B cell (primary cell): Measurements from ENCODE around the gene CMTM7. TPM values are rescaled to one million over a fixed set of nuclear protein-coding genes. Genes with fewer than 3 reads are reported as not detected.

Experiments
- ATAC-seq: fragments of 200-7000 bp; cut with Tn5 transposase; one replicate; pipeline ENCODE4 v1.10.0; 2021; ENCODE audit warnings: low read depth, mild to moderate bottlenecking, moderate number of reproducible peaks, moderate library complexity
- CTCF ChIA-PET: fragments of 350-600 bp; sonication (Branson Sonifier 250); formaldehyde crosslinking; loops from one replicate; lab custom pipeline; 2021; ENCODE audit warnings: antibody characterized with exemption, inconsistent platforms; lab: Charles Lee
- POLR2A ChIA-PET: fragments of 350-600 bp; sonication (Branson Sonifier 250); formaldehyde crosslinking; loops from one replicate; lab custom pipeline; 2021; ENCODE audit warnings: antibody characterized with exemption; lab: Charles Lee
- DNase-seq: peaks from one replicate; pipeline ENCODE4 v3.0.0; 2013
- H2AFZ ChIP-seq: 2 replicates; pipeline ENCODE4 v1.6.1; 2012; ENCODE audit warnings: mild to moderate bottlenecking, low read depth, low read length; ENCODE audit not compliant: insufficient read depth, poor library complexity, severe bottlenecking
- H3K27ac ChIP-seq, 2 donors: 1 replicate in 1 of 2; 2 replicates in 1 of 2; pipeline ENCODE4 v1.5.1; 2012 to 2013; ENCODE audit warnings: low read length in 2 of 2, mild to moderate bottlenecking in 2 of 2, moderate library complexity in 1 of 2
- H3K27me3 ChIP-seq, 4 experiments: fragments of 200-600 bp in 1 of 4; sonication (generic) in 1 of 4; replicated peaks in 1 of 4; 1 replicate in 2 of 4; 2 replicates in 2 of 4; pipeline versions ENCODE4 v1.6.1 to v1.7.0; 2013 to 2016; ENCODE audit warnings: low read length in 3 of 4, mild to moderate bottlenecking in 2 of 4, mixed read lengths in 1 of 4, moderate library complexity in 1 of 4; ENCODE audit not compliant: insufficient read depth in 4 of 4, control insufficient read depth in 3 of 4; ENCODE audit errors: control extremely low read depth in 1 of 4
- H3K36me3 ChIP-seq, 2 experiments: replicated peaks in 1 of 2; 1 replicate in 1 of 2; 2 replicates in 1 of 2; pipeline versions ENCODE4 v1.6.1 to v1.7.1; 2013; ENCODE audit warnings: low read length in 1 of 2; ENCODE audit not compliant: insufficient read depth in 2 of 2, control insufficient read depth in 1 of 2; ENCODE audit errors: control extremely low read depth in 1 of 2, extremely low read depth in 1 of 2
- H3K4me1 ChIP-seq, 2 donors: fragments of 200-600 bp in 1 of 2; sonication (generic) in 1 of 2; 1 replicate in 1 of 2; 2 replicates in 1 of 2; pipeline versions ENCODE4 v1.5.1 to v1.6.1; 2013 to 2017; ENCODE audit warnings: low read length in 2 of 2; ENCODE audit not compliant: control insufficient read depth in 2 of 2, insufficient read depth in 2 of 2
- H3K4me2 ChIP-seq: replicated peaks from 2 replicates; pipeline ENCODE3; 2012; ENCODE audit warnings: mild to moderate bottlenecking, low read depth, low read length; ENCODE audit not compliant: poor library complexity, severe bottlenecking
- H3K4me3 ChIP-seq, 5 experiments: fragments of 200-600 bp in 1 of 5; sonication (generic) in 1 of 5; 1 replicate in 3 of 5; 2 replicates in 2 of 5; pipeline versions ENCODE4 v1.5.1 to v1.7.0; 2011 to 2016; ENCODE audit warnings: low read length in 4 of 5, mild to moderate bottlenecking in 4 of 5, low read depth in 2 of 5, control low read depth in 1 of 5, moderate library complexity in 1 of 5; ENCODE audit not compliant: insufficient read depth in 1 of 5; ENCODE audit errors: control extremely low read depth in 1 of 5, extremely low read depth in 1 of 5
- H3K79me2 ChIP-seq: fragments of 200-600 bp; sonication (generic); one replicate; pipeline ENCODE4 v1.6.0; 2016; ENCODE audit warnings: low read length; ENCODE audit not compliant: control insufficient read depth, insufficient read depth
- H3K9ac ChIP-seq: fragments of 200-600 bp; sonication (generic); 2 replicates; pipeline ENCODE4 v1.6.1; 2017; ENCODE audit warnings: mild to moderate bottlenecking, low read length, moderate library complexity
- H3K9me3 ChIP-seq, 3 donors: one replicate each; pipeline versions ENCODE4 v1.6.1 to v1.7.1; 2013; ENCODE audit warnings: low read length in 2 of 3; ENCODE audit not compliant: control insufficient read depth in 2 of 3, insufficient read depth in 1 of 3; ENCODE audit errors: control extremely low read depth in 1 of 3
- H4K20me1 ChIP-seq: 2 replicates; pipeline ENCODE4 v1.6.0; 2012; ENCODE audit warnings: mild to moderate bottlenecking, low read length; ENCODE audit not compliant: insufficient read depth, control insufficient read depth, poor library complexity, severe bottlenecking
- H3K27ac Mint-ChIP-seq: one replicate; pipeline ENCODE4 v1.8.0; 2021; ENCODE audit warnings: mixed read lengths
- H3K27me3 Mint-ChIP-seq: one replicate; pipeline ENCODE4 v1.8.0; 2021; ENCODE audit warnings: mixed read lengths
- H3K4me1 Mint-ChIP-seq: one replicate; pipeline ENCODE4 v1.8.0; 2021; ENCODE audit warnings: mixed read lengths
- H3K4me3 Mint-ChIP-seq: one replicate; pipeline ENCODE4 v1.8.0; 2021; ENCODE audit warnings: mixed read lengths
- H3K9me3 Mint-ChIP-seq: one replicate; pipeline ENCODE4 v1.8.0; 2022; ENCODE audit warnings: mixed read lengths; ENCODE audit not compliant: insufficient read depth
- CTCF ChIP-seq: fragments of 200-600 bp; IDR thresholded peaks from one replicate; pipeline ENCODE4 v1.8.0; 2022; ENCODE audit warnings: antibody characterized with exemption, mild to moderate bottlenecking
- EZH2 ChIP-seq: IDR thresholded peaks from 2 replicates; pipeline ENCODE4 v1.6.1; 2012; ENCODE audit warnings: borderline replicate concordance, low read depth, mild to moderate bottlenecking, moderate library complexity, low read length; ENCODE audit not compliant: insufficient read depth, poor library complexity, severe bottlenecking
- WGBS: methylation state at CpG from one replicate; pipeline ENCODE4 v1.1.5; 2013; ENCODE audit warnings: missing lambda C conversion rate; ENCODE audit not compliant: insufficient coverage; 5-methylcytosine and 5-hydroxymethylcytosine counted together
- intact Hi-C: fragments of 100-400 bp; cut with micrococcal nuclease; formaldehyde crosslinking; loops from one replicate; pipeline ENCODE4 v1.10.0; 2022
- polyA minus RNA-seq: library from RNA; depleted of rRNA, polyadenylated mRNA; stranded (reverse); fragments of >200 nt; gene quantifications from 2 replicates; pipeline ENCODE4 v1.2.3, GENCODE V29; 2012
- polyA plus RNA-seq: library from polyadenylated mRNA; depleted of rRNA; stranded (reverse); fragments of >200 nt; gene quantifications from 2 replicates; pipeline ENCODE4 v1.2.3, GENCODE V29; 2012
- total RNA-seq, 2 donors: library from RNA; stranded (reverse); fragments of 120-200 nt in 1 of 2; gene quantifications; 1 replicate in 1 of 2; 2 replicates in 1 of 2; pipeline versions ENCODE4 v1.2.3 to v1.2.4, GENCODE V29; 2013 to 2022

The CMTM7 gene
- total RNA-seq = 68.4 and 71.5 TPM in 2 replicates
- 19.9 TPM for total RNA-seq (2013)
- polyA plus RNA-seq = 45.9 and 76.1 TPM in 2 replicates
- 16.3 and 22.5 TPM in 2 replicates for polyA minus RNA-seq

DNA sequence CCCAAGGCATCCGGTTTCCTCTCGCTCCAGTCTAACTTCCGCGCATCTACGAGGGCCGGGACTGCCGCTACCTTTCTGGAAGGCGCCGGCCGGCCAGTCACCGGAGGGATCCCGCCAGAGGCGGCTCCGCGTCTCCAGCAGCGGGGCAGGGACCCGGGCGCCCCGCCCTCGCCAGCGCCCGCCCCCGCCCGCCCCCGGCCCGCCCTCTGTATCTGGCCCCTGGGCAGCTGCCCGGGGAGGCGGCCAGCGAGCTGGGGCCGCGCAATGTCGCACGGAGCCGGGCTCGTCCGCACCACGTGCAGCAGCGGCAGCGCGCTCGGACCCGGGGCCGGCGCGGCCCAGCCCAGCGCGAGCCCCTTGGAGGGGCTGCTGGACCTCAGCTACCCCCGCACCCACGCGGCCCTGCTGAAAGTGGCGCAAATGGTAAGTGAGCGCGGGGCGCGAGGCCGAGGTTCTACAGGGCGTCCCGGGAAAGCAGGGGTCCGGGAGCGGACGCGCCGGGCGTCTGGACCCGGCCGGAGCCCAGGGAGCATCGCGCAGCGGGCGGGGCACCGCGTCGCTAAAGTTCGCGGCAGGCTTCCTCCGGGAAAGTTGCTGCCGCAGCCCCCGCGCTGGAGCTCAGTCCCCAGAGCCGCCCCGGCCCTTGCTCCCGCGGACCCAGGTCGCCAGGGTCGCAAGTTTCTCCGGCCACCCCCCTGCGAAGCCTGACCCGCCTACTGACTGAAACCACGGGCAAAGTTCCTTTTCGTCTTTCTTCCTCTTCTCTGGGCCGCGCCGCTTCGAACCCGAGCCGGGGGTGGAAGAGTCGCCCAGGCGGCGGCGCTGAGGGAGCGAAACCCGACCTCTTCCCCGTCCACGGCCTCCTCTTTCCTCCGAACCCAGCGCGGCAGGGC lies at the start of gene CMTM7:
TSS of gene CMTM7 (plus strand) at position 211 of the 893 bp plus-strand sequence. CDS start at position 265, 54 bp downstream.
- H3K27ac ChIP-seq = peak within 1 kb of the TSS; percentile 72 to 82
- H3K4me3 ChIP-seq = peak within 1 kb of the TSS; percentile 42 to 92 (median 73)
- ATAC-seq (peak; percentile 63), DNase-seq (peak; percentile 71)
- peaks cover 0 to 4% of the 10 kb centered on the region in 2 experiments for H3K36me3 ChIP-seq
- no peaks in the 10 kb centered on the region for H3K27me3 ChIP-seq
- no peak for TF ChIP-seq EZH2
- TF ChIP-seq CTCF = no peak
- peaks cover 43% of the 10 kb centered on the region for H3K79me2 ChIP-seq
- peak within 1 kb of the TSS; percentile 72 for H3K9ac ChIP-seq
- intact Hi-C loops = loop anchor here (1.0 to 10.0 kb wide), 2 partner anchors 17 to 857 kb away; partner anchors contain the start of gene STT3B
- H2AFZ ChIP-seq = peak within 1 kb of the TSS; percentile 75
- peak within 1 kb of the TSS; percentile 84 for H3K4me2 ChIP-seq
- ChIA-PET POLR2A (interaction anchor here (0.6 to 0.9 kb wide), 2 partner anchors 20 to 104 kb away, joined by 4 to 8 read pairs; no protein-coding TSS in a partner anchor), CTCF (interaction anchor here (1.0 to 6.6 kb wide), 6 partner anchors 9 to 76 kb away, joined by 3 to 62 read pairs (median 6); no protein-coding TSS in a partner anchor)
- Mint-ChIP-seq H3K4me1 (peaks cover 52% of the 10 kb centered on the region), H3K4me3 (peak within 1 kb of the TSS; percentile 96), H3K27ac (peak within 1 kb of the TSS; percentile 97), H3K27me3 (no peaks in the 10 kb centered on the region), H3K9me3 (no peaks in the 10 kb centered on the region)
- H3K9me3 ChIP-seq = no peaks in the 10 kb centered on the region
- H3K4me1 ChIP-seq = peaks cover 28 to 40% of the 10 kb centered on the region in 2 donors
- H4K20me1 ChIP-seq = no peaks in the 10 kb centered on the region
- under 1% methylated on average over 104 of the region's 107 CpGs for WGBS
